ENCODE data around the gene SMYD3.
"Not testable (repeated sequence)": the region's sequence is repeated elsewhere in the genome, so short reads cannot be mapped to it uniquely, and the experiment has no call there.

Gene SMYD3

GRCh38 chr1:245770156-245770555, 736.9 kb downstream of the SMYD3 start:
- no peak for DNase-seq (ENCODE audit: low spot score)

DNA sequence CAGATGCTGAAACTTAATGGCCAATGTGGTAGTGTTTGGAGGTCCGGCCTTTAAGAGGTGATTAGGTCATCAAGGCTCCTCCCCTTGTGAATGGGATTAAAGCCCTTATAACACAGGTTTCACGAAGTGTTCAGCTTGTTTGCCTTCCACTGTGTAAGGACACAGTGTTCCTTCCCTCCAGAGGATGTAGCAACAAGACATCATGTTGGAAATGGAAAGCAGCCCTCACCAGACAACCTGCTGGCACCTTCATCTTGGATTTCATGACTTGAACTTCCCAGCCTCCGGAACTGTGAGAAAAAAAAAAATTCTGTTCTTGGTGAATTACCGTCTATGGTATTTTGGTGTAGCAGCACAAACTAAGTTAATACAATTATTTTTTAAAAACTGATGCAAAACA, 738.5 kb downstream of the SMYD3 start:
- DNase-seq (ENCODE audit: low spot score): no peak

- DNase-seq (ENCODE audit: low spot score): no peak
These were observed 741.7 kb downstream of the SMYD3 start for GRCh38 chr1:245765230-245766000.

DNA sequence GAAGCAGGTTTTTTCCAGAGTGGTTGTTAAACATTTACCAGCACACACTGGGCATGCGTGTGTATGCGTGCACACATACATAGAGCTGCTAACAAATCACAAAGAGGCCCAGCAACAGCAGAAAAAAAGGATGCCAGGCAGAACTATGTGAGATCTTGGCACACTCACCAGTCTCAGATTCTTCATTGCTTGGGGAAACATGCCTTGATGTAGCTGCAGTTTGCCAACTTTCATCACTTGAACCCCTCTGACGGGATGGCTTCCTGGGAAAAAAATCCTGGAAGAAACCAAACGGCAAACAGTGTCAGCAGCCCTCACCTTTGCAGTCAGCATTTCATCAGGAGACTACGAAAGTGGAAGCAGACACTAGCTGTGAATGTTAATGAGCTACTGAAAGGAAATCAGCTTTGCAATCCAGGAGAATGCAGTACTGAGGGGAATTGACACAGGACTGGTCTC, 743.2 kb downstream of the SMYD3 start:
- no peak for DNase-seq (ENCODE audit: low spot score)

DNA sequence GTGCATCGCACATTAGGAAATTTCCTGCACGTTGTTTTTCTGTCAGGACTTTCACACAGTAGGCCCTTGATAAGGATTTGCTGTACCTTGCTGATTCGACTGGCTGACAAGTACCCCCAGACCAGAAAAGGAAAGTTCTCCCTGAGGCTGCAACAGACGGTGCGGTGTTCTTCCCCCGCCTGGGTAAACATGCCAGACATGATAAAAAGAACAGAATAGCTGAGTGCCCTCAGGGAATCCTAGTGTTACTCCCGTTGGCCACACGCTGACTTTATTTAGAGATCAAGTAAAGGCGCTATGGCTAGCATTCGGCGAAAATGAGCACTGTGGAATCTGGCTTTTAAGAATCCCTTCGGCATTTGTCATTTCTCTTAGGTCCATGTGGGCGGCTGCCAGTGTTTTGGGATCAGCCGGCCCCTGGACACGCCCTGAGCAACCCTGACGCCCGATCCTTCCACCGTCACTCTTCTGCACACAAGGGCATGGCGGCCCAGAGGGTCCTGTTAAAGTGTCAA, 744.6 kb downstream of the SMYD3 start:
- no peak for DNase-seq (ENCODE audit: low spot score)

DNA sequence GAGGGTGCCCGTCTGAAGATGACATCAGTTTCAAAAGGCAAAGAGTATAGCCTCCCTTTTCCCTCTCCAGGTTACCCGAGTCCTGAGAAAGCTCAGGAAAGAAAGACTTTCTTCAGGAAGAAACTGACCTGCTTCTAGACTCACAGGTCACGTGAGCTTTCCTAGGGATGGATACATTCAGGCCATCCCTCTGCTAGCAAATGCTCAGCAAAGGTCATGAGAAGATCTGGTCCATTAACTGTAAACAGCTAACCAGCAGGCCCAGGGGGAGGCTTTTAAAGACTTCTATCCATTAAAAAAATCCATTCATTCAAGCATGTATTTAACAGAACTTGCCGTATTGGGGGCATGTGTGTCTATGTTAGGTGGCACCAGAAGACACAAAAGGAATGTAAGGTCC, 746.8 kb downstream of the SMYD3 start:
- no peak for DNase-seq (ENCODE audit: low spot score)

DNA sequence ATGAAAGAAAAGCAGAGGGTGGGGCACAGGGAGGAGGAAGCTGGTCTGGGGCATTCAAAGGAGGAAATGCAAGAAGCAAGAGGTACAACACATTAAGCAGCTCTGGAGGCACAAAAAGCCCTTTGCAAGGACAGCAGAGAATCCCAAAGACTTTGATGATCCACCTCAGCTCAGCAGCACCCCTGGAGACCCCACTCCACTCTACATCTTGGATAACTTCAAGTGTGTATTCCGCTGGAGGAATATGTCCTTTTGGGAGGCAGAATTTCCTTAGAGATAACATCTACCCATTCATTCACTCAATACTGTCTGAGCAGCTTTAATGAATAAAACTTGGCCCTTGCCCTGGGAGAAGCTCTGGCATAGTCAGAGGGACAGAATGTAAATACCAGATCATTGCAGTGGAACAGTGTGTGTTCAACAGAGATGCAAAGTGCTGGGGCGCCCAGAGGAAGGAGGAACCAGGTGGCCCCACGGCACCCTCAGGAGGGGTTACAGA, 752.6 kb downstream of the SMYD3 start:
- no peak for DNase-seq (ENCODE audit: low spot score)

DNA sequence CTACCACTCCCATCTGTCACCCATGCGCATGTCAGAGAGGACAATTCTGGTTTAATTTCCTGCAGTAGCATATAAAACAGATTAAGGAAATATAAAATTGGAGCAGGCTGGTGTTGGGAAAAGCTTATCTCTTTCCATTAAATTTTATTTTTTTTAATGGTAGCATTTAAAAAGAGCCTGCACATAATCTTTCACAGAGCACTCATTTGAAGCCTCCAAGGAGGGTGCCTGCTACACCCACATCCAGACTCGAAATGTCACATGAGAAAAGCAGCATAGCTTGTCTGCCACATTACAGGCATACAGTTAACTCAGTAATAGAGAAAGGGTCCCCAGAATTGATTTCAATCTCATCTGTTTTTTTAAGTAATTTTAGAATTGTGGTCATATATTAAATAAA, 753.3 kb downstream of the SMYD3 start:
- DNase-seq (ENCODE audit: low spot score): no peak

GRCh38 chr1:245752561-245752960, 754.5 kb downstream of the SMYD3 start:
- no peak for DNase-seq (ENCODE audit: low spot score)

DNA sequence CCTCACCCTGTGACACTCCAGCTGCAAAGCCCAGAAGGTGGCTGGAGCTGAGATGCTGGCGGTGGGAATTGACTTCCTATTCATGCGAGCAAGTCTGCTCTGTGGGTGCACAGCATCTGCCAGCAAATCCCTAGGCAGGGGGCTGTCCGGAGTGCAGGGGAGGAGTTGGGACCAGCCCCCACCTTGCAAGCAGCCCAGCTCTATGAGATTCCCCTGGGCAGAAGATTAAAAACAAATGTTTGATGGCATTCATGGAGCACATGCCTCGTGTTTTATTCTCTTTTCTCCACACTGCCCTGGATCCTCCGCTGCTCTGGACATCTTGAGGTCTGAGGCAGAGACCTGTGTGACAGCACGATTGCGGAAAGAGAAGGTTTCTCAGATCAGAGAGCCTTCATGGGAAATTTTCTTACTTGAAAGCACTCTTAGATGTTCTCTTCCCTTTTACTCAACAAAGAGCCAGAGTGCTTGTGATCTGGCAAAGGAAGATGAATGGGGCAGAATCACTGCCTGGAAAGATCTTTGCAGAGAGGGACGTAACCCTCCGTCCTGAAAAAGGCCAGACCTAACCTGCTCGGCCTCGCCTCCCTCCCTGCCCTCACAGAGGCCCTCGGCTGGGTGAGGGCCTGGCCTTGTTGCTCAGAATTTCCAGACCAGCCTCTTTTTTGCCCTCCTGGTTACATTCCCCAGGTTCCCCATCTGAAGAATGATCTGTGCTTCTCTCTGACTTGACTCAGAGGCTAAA, 755.2 kb downstream of the SMYD3 start:
- DNase-seq (ENCODE audit: low spot score): no peak

GRCh38 chr1:245751116-245751515, 756.0 kb downstream of the SMYD3 start:
- no peak for DNase-seq (ENCODE audit: low spot score)

- no peak for DNase-seq (ENCODE audit: low spot score)
These were observed 756.8 kb downstream of the SMYD3 start for GRCh38 chr1:245750261-245750660.

DNA sequence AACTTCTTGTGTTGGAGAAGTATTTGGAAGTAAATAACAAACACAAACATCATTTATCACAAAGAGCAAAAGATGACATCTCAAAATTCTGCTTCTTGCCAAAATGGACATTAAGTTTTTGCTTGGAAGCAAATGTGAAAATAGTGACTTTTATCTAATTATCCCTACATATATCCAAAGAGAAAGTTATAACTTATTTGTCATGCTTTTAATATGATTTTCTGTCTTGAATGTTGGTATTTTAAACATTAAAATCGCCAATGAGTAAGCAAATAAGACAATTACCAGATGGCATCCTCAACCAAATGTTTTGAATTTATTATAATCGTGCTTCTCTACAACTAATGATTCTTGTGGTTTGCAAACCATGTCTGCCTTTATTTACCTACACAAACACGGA, 758.0 kb downstream of the SMYD3 start:
- no peak for DNase-seq (ENCODE audit: low spot score)

GRCh38 chr1:245748646-245749045, 758.4 kb downstream of the SMYD3 start:
- no peak for DNase-seq (ENCODE audit: low spot score)

DNA sequence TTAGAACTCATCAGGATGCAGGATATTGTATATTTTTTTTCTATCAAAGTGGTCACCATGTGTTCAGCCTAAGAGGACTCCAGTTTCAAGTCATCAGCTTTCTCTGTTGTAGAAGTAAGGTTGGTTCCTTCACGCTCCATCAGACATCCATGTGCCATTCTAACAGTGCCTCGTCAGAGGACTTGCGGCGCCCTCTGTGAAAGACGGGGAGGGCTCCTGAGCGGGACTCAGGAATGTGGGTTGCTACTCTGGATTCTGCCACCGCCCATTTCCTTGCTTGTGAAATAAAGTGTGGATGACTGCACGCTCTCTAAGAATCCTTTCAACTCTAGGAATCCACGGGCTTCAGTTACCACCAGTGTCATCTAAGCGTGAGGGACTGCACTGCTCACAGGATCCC, 758.8 kb downstream of the SMYD3 start:
- DNase-seq (ENCODE audit: low spot score): no peak

DNA sequence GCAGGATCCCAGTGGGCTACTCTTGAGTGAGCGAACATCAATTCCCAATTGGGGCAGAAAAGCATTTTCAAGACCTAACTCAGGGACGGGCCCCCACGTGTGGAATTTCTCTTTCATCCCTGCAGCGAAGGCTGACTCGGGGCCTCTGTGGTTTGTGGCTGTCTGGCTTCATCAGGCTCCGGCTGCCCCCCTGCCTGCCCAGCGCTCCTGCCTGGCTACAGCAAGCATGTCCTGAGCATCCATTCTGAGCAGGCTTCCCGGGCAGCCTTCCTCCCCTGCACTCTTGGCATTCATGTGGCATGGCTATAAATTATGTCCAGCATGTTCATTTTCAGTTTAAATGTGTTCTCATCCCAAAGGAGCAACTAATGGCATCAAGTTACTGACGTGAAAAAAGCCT, 764.2 kb downstream of the SMYD3 start:
- DNase-seq (ENCODE audit: low spot score): no peak

DNA sequence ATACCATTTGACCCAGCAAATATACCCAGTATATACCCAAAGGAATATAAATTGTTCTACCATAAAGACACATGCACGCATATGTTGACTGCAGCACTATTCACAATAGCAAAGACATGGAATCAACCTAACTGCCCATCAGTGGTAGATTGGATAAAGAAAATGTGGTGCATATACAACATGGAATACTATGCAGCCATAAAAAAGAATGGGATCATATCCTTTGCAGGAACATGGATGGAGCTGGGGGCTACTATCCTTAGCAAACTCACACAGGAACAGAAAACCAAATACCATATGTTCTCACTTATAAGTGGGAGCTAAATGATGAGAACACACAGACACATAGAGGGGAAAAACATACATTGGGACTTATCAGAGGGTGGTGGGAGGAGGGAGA, 766.7 kb downstream of the SMYD3 start:
- DNase-seq (ENCODE audit: low spot score): not testable (repeated sequence)

DNA sequence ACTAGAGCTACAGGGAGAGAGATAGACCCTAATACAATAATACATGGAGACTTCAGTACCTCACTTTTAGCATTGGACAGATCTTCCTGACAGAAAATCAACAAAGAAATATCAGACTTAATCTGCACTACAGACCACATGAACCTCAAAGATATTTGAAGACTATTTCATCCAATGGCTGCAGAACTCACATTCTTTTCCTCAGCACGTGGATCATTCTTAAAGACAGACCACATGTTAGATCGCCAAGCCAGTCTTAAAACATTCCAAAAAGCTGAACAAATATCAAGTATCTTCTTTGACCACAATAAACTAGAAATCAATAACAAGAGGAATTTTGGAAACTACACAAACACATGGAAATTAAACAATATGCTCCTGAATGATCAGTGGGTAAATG, 776.3 kb downstream of the SMYD3 start:
- DNase-seq (ENCODE audit: low spot score): no peak

DNA sequence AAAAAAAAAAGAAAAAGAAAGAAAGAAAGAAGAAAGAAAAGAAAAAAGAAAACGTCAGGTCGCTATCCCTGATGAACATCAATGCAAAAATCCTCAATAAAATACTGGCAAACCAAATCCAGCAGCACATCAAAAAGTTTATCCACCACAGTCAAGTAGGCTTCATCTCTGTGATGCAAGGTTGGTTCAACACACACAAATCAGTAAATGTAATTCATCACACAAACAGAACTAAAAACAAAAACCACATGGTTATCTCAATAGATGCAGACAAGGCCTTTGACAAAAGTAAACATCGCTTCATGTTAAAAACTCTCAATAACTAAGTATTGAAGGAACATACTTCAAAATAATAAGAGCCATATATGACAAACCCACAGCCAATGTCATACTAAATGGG, 779.0 kb downstream of the SMYD3 start:
- DNase-seq (ENCODE audit: low spot score): not testable (repeated sequence)

- no peak for DNase-seq (ENCODE audit: low spot score)
These were observed 785.6 kb downstream of the SMYD3 start for GRCh38 chr1:245721488-245721887.

DNA sequence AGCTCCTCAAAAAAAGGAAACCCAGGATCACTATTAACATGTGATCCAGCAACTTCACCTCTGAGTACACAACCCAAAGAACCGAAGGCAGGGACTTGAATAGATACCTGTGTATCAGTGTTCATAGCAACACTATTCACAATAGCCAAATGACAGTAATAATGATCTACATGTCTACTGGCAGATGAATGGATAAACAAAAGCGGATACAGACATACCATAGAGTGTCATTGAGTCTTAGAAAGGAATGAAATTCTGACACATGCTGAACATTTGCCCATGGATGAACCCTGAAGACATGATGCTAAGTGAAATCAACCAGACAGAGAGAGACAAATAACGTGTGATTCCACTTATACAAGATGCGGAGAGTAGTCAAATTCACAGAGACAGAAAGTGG, 788.1 kb downstream of the SMYD3 start:
- no peak for DNase-seq (ENCODE audit: low spot score)

- DNase-seq (ENCODE audit: low spot score): no peak
These were observed 789.0 kb downstream of the SMYD3 start for GRCh38 chr1:245718123-245718522.

- no peak for DNase-seq (ENCODE audit: low spot score)
These were observed 789.5 kb downstream of the SMYD3 start for GRCh38 chr1:245717611-245718010.
